Small intestine (tissue), 7 donors: ENCODE data around the gene SSH2. TPM values are rescaled to one million over a fixed set of nuclear protein-coding genes. Genes with fewer than 3 reads are reported as not detected.

Experiments used
- DNase-seq, 2 donors: peaks; one replicate each; pipeline versions ENCODE4 v3.0.0 to v3.0.0-alpha.2; 2013
- FAIRE-seq: peaks from 2 replicates; lab custom pipeline; 2012; peaks lifted over from hg19 to GRCh38; lab: Jason Lieb, UNC
- H3K27ac ChIP-seq, 3 donors: one replicate each; pipeline ENCODE4 v1.5.1; 2013; ENCODE audit warnings: low read length in 2 of 3, mild to moderate bottlenecking in 2 of 3, control low read depth in 1 of 3, inconsistent platforms in 1 of 3, low read depth in 1 of 3, moderate library complexity in 1 of 3
- H3K27me3 ChIP-seq, 3 donors: one replicate each; pipeline ENCODE4 v1.6.1; 2013; ENCODE audit warnings: low read length in 3 of 3, inconsistent platforms in 1 of 3; ENCODE audit not compliant: control insufficient read depth in 3 of 3, insufficient read depth in 3 of 3
- H3K36me3 ChIP-seq, 3 donors: one replicate each; pipeline ENCODE4 v1.6.1; 2013; ENCODE audit warnings: low read length in 3 of 3, inconsistent platforms in 1 of 3, low read depth in 1 of 3, mild to moderate bottlenecking in 1 of 3, moderate library complexity in 1 of 3; ENCODE audit not compliant: control insufficient read depth in 3 of 3, insufficient read depth in 2 of 3
- H3K4me1 ChIP-seq, 3 donors: one replicate each; pipeline ENCODE4 v1.6.1; 2013; ENCODE audit warnings: low read length in 2 of 3, inconsistent platforms in 1 of 3, low read depth in 1 of 3, mild to moderate bottlenecking in 1 of 3, moderate library complexity in 1 of 3; ENCODE audit not compliant: control insufficient read depth in 3 of 3, insufficient read depth in 2 of 3
- H3K4me3 ChIP-seq, 3 donors: one replicate each; pipeline ENCODE4 v1.5.1; 2013; ENCODE audit warnings: low read length in 3 of 3, control low read depth in 1 of 3, inconsistent platforms in 1 of 3, low read depth in 1 of 3, mild to moderate bottlenecking in 1 of 3, moderate library complexity in 1 of 3
- H3K9me3 ChIP-seq, 2 donors: one replicate each; pipeline ENCODE4 v1.6.1; 2013; ENCODE audit warnings: low read depth in 1 of 2, low read length in 1 of 2; ENCODE audit not compliant: control insufficient read depth in 2 of 2, insufficient read depth in 1 of 2
- WGBS, 3 donors: extraction: QIAGEN DNeasy Blood & Tissue Kit; methylation state at CpG; one replicate each; pipeline ENCODE4 v1.1.7; 2013; 5-methylcytosine and 5-hydroxymethylcytosine counted together
- polyA plus RNA-seq, 4 donors: library from polyadenylated mRNA; stranded (reverse) in 3 of 4; unstranded in 1 of 4; fragments of 200-250 nt in 3 of 4; fragments of 120-200 nt in 1 of 4; gene quantifications; one replicate each; pipeline versions ENCODE4 v1.2.1 to v1.2.3, GENCODE V29; 2013
- donor health status: healthy with polysubstance abuse.
- donor health status: control.
- donor health status: control.
- donor health status: Bipolar disorder and iron deficiency.
- donor health status: healthy.

The SSH2 gene
- polyA plus RNA-seq, 4 donors: 11.6 to 18.9 (median 13.6) TPM

GRCh38 chr17:29836643-29837042 lies 93.4 kb downstream of the SSH2 start:
- Histone ChIP-seq H3K4me1 (peaks cover 0 to 3% (median 0%) of the 10 kb centered on the region in 3 donors), H3K27ac (no peak overlapping the region), H3K36me3 (peaks cover 0 to 16% (median 0%) of the 10 kb centered on the region in 3 donors), H3K4me3 (no peak overlapping the region), H3K27me3 (no peaks in the 10 kb centered on the region), H3K9me3 (no peaks in the 10 kb centered on the region)
- no peak for DNase-seq
- no peak for FAIRE-seq
- WGBS, 3 donors: 68 to 88% (median 80%) methylated on average over 5 of the region's 5 CpGs

GRCh38 chr17:29835435-29836351 lies 94.3 kb downstream of the SSH2 start:
- Histone ChIP-seq H3K27me3 (no peaks in the 10 kb centered on the region), H3K4me3 (no peak overlapping the region), H3K27ac (peak overlapping the region in 1 of 3 donors; percentile 3), H3K9me3 (no peaks in the 10 kb centered on the region), H3K36me3 (peaks cover 0 to 16% (median 0%) of the 10 kb centered on the region in 3 donors), H3K4me1 (peaks cover 0 to 3% (median 0%) of the 10 kb centered on the region in 3 donors)
- peak; percentile 41 to 55 for DNase-seq
- no peak for FAIRE-seq
- WGBS, 3 donors: 26 to 80% (median 57%) methylated on average over 8 to 10 of the region's 10 CpGs

- FAIRE-seq: no peak
- peaks cover 0 to 7% (median 0%) of the 10 kb centered on the region in 3 donors for H3K4me1 ChIP-seq
- WGBS, 3 donors: 89 to 94% (median 94%) methylated on average over 1 of the region's 1 CpG
- DNase-seq: no peak
- H3K9me3 ChIP-seq: no peaks in the 10 kb centered on the region
- H3K36me3 ChIP-seq: peaks cover 0 to 13% (median 0%) of the 10 kb centered on the region in 3 donors
- H3K27ac ChIP-seq: no peak overlapping the region
- H3K27me3 ChIP-seq: no peaks in the 10 kb centered on the region
- H3K4me3 ChIP-seq: no peak overlapping the region
These were observed 96.2 kb downstream of the SSH2 start for GRCh38 chr17:29833801-29834200.

- no peaks in the 10 kb centered on the region for H3K36me3 ChIP-seq
- H3K27me3 ChIP-seq: no peaks in the 10 kb centered on the region
- H3K9me3 ChIP-seq: no peaks in the 10 kb centered on the region
- peak; percentile 37 to 69 for DNase-seq
- H3K27ac ChIP-seq: peak overlapping the region in 1 of 3 donors; percentile 8
- 64 to 71% (median 66%) methylated on average over 3 of the region's 3 CpGs for WGBS, 3 donors
- peaks cover 0 to 33% (median 3%) of the 10 kb centered on the region in 3 donors for H3K4me1 ChIP-seq
- FAIRE-seq: no peak
- no peak overlapping the region for H3K4me3 ChIP-seq
These were observed 101.2 kb downstream of the SSH2 start for GRCh38 chr17:29828676-29829284.

- H3K36me3 ChIP-seq: no peaks in the 10 kb centered on the region
- H3K27me3 ChIP-seq: no peaks in the 10 kb centered on the region
- DNase-seq (no peak), FAIRE-seq (no peak)
- no peak overlapping the region for H3K4me3 ChIP-seq
- H3K9me3 ChIP-seq: no peaks in the 10 kb centered on the region
- no peak overlapping the region for H3K27ac ChIP-seq
- H3K4me1 ChIP-seq: peaks cover 0 to 35% (median 3%) of the 10 kb centered on the region in 3 donors
These were observed 102.8 kb downstream of the SSH2 start for GRCh38 chr17:29827179-29827578.

GRCh38 chr17:29826114-29826692 lies 103.8 kb downstream of the SSH2 start:
- no peak for FAIRE-seq
- peak overlapping the region in 2 of 3 donors; percentile 41 to 87 for H3K27ac ChIP-seq

GRCh38 chr17:29825604-29826003 lies 104.4 kb downstream of the SSH2 start:
- Histone ChIP-seq H3K4me3 (no peak overlapping the region), H3K9me3 (no peaks in the 10 kb centered on the region), H3K4me1 (peaks cover 2 to 41% (median 3%) of the 10 kb centered on the region in 3 donors), H3K27ac (peak overlapping the region; percentile 64 to 88 (median 87)), H3K27me3 (no peaks in the 10 kb centered on the region), H3K36me3 (no peaks in the 10 kb centered on the region)
- DNase-seq (peak; percentile 93 to 97), FAIRE-seq (no peak)
- 21 to 70% (median 41%) methylated on average over 3 of the region's 3 CpGs for WGBS, 3 donors

More at GRCh38 chr17:29826114-29826692, 103.8 kb downstream of the SSH2 start:
- H3K36me3 ChIP-seq: no peaks in the 10 kb centered on the region
- no peaks in the 10 kb centered on the region for H3K27me3 ChIP-seq
- H3K4me3 ChIP-seq: no peak overlapping the region
- WGBS, 3 donors: 18 to 60% (median 24%) methylated on average over 2 of the region's 2 CpGs
- peaks cover under 1 to 39% (median 3%) of the 10 kb centered on the region in 3 donors for H3K4me1 ChIP-seq
- DNase-seq: peak; percentile 31 to 46
- H3K9me3 ChIP-seq: no peaks in the 10 kb centered on the region

- Histone ChIP-seq H3K27me3 (no peaks in the 10 kb centered on the region), H3K9me3 (no peaks in the 10 kb centered on the region), H3K27ac (peak overlapping the region in 2 of 3 donors; percentile 39 to 52), H3K36me3 (no peaks in the 10 kb centered on the region), H3K4me3 (no peak overlapping the region), H3K4me1 (peaks cover 2 to 46% (median 3%) of the 10 kb centered on the region in 3 donors)
- no peak for FAIRE-seq
- peak; percentile 30 to 62 for DNase-seq
- 28 to 60% (median 50%) methylated on average over 1 of the region's 1 CpG for WGBS, 3 donors
These were observed 108.1 kb downstream of the SSH2 start for GRCh38 chr17:29821897-29822296.
